ENCODE data around the gene GRIA1. TPM values are rescaled to one million over a fixed set of nuclear protein-coding genes. Genes with fewer than 3 reads are reported as not detected.

The GRIA1 gene
- total RNA-seq, 2 donors from 2014 or later = 12.4 to 39.0 TPM

- DNase-seq (ENCODE audit: low spot score) (no peak), ATAC-seq (ENCODE audit: insufficient number of reproducible peaks, low FRiP score, low read depth) (no peak)
- Histone ChIP-seq H3K4me3 (no peak overlapping the region), H3K27me3 (replicated peaks; ENCODE audit: insufficient read depth) (no peaks in the 10 kb centered on the region), H3K36me3 (no peaks in the 10 kb centered on the region), H3K27ac (no peak overlapping the region), H3K4me1 (ENCODE audit: control insufficient read depth in 1 of 2, low read depth in 2 of 2) (peaks cover 0 to 4% of the 10 kb centered on the region in 2 donors), H3K9me3 (no peaks in the 10 kb centered on the region)
- no peak for TF ChIP-seq CTCF (IDR thresholded peaks at IDR 0.05)
These were observed 49.5 kb downstream of the GRIA1 start for GRCh38 chr5:153539983-153540382.

GRCh38 chr5:153542536-153542935, 52.1 kb downstream of the GRIA1 start:
- no peak overlapping the region for H3K27ac ChIP-seq
- H3K9me3 ChIP-seq = no peaks in the 10 kb centered on the region
- no peak for ATAC-seq (ENCODE audit: insufficient number of reproducible peaks, low FRiP score, low read depth)
- H3K36me3 ChIP-seq = no peaks in the 10 kb centered on the region
- H3K4me3 ChIP-seq = no peak overlapping the region
- no peak for DNase-seq (ENCODE audit: low spot score)
- H3K27me3 ChIP-seq (replicated peaks; ENCODE audit: insufficient read depth) = no peaks in the 10 kb centered on the region
- TF ChIP-seq CTCF (IDR thresholded peaks at IDR 0.05) = no peak
- peaks cover 0 to 4% of the 10 kb centered on the region in 2 donors for H3K4me1 ChIP-seq (ENCODE audit: control insufficient read depth in 1 of 2, low read depth in 2 of 2)

GRCh38 chr5:153543288-153543687, 52.8 kb downstream of the GRIA1 start:
- no peak for ATAC-seq (ENCODE audit: insufficient number of reproducible peaks, low FRiP score, low read depth)

GRCh38 chr5:153543959-153544470, 53.5 kb downstream of the GRIA1 start:
- no peak for TF ChIP-seq CTCF (IDR thresholded peaks at IDR 0.05)
- Histone ChIP-seq H3K9me3 (no peaks in the 10 kb centered on the region), H3K4me1 (ENCODE audit: control insufficient read depth in 1 of 2, low read depth in 2 of 2) (peaks cover 0 to 4% of the 10 kb centered on the region in 2 donors), H3K27ac (no peak overlapping the region), H3K4me3 (no peak overlapping the region), H3K27me3 (replicated peaks; ENCODE audit: insufficient read depth) (no peaks in the 10 kb centered on the region), H3K36me3 (no peaks in the 10 kb centered on the region)
- DNase-seq (ENCODE audit: low spot score) = no peak
- ATAC-seq (ENCODE audit: insufficient number of reproducible peaks, low FRiP score, low read depth) = no peak

More at GRCh38 chr5:153543288-153543687, 52.8 kb downstream of the GRIA1 start:
- no peaks in the 10 kb centered on the region for H3K9me3 ChIP-seq
- TF ChIP-seq CTCF (IDR thresholded peaks at IDR 0.05) = no peak
- H3K4me3 ChIP-seq = no peak overlapping the region
- H3K4me1 ChIP-seq (ENCODE audit: control insufficient read depth in 1 of 2, low read depth in 2 of 2) = peaks cover 0 to 4% of the 10 kb centered on the region in 2 donors
- no peak for DNase-seq (ENCODE audit: low spot score)
- no peaks in the 10 kb centered on the region for H3K27me3 ChIP-seq (replicated peaks; ENCODE audit: insufficient read depth)
- no peak overlapping the region for H3K27ac ChIP-seq
- H3K36me3 ChIP-seq = no peaks in the 10 kb centered on the region

- DNase-seq (ENCODE audit: low spot score) (no peak), ATAC-seq (ENCODE audit: insufficient number of reproducible peaks, low FRiP score, low read depth) (no peak)
- no peaks in the 10 kb centered on the region for H3K27me3 ChIP-seq (replicated peaks; ENCODE audit: insufficient read depth)
- peaks cover 0 to 4% of the 10 kb centered on the region in 2 donors for H3K4me1 ChIP-seq (ENCODE audit: control insufficient read depth in 1 of 2, low read depth in 2 of 2)
- H3K36me3 ChIP-seq = no peaks in the 10 kb centered on the region
- H3K4me3 ChIP-seq = no peak overlapping the region
- no peak overlapping the region for H3K27ac ChIP-seq
- no peaks in the 10 kb centered on the region for H3K9me3 ChIP-seq
- TF ChIP-seq CTCF (IDR thresholded peaks at IDR 0.05) = no peak
These were observed 54.2 kb downstream of the GRIA1 start for GRCh38 chr5:153544706-153545105.
